VCaP (cell line): ENCODE data around the gene ELMO2.
"Not testable (repeated sequence)": the region's sequence is repeated elsewhere in the genome, so short reads cannot be mapped to it uniquely, and the experiment has no call there.

ENCODE experiments used
- H3K27ac ChIP-seq: fragments of 450-650 bp; 2 replicates; pipeline ENCODE4 v1.5.1; 2017
- CTCF ChIP-seq: fragments of 450-650 bp; conservative IDR thresholded peaks from 2 replicates; pipeline ENCODE4 v1.5.1; 2017; ENCODE audit warnings: mild to moderate bottlenecking, moderate library complexity

ELMO2 gene

DNA sequence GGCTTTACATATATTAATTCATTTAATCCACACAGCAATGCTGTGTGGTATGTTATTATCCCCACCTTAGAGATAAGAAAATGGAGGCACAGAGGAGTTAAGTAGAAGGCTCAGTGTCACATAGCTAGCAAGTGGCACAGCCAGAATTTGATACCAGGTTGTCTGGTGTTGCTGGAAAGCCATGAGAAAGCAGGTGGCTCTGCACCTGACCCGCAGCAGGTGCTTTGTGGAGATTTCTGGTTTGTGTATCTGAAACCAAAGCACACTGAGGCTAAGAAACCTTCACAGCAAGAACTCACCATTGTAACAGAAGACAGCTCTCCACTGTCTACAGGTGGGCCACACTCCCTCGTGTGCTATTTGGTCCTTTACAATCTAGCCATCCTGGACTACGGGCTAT is 7.5 kb downstream of the ELMO2 start:
- H3K27ac ChIP-seq: peak overlapping the region; percentile 99
- no peak for TF ChIP-seq CTCF

GRCh38 chr20:46396052-46396740 is 10.2 kb downstream of the ELMO2 start:
- TF ChIP-seq CTCF: no peak
- H3K27ac ChIP-seq: peak overlapping the region; percentile 99; the same call in 1 of the 2 replicates

GRCh38 chr20:46394872-46395760 is 11.3 kb downstream of the ELMO2 start:
- no peak for TF ChIP-seq CTCF
- H3K27ac ChIP-seq: no peak overlapping the region

DNA sequence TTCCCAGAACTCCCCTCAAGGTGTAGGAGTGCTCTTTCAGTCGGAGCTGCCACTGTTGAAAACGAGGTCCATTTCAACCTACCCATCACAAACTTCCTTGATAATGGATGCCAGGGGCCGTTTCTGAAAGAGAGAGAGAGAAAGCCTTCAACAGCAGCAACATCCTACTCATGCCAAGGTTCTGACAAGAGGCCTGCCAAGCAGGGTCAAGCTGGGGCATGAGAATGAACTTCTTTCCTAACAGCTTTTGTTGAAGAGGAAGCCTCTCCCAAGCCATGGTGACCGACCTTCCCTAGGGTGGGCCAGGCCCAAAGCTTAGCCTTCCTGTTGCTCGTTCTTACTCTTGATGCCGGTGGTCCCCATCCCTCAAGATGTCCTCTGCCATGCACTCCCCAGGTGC is 12.4 kb downstream of the ELMO2 start:
- no peak overlapping the region for H3K27ac ChIP-seq
- TF ChIP-seq CTCF: no peak

- no peak overlapping the region for H3K27ac ChIP-seq
- TF ChIP-seq CTCF: no peak
Measured at GRCh38 chr20:46388937-46389336, 17.5 kb downstream of the ELMO2 start.

- H3K27ac ChIP-seq: no peak overlapping the region
- no peak for TF ChIP-seq CTCF
Measured at GRCh38 chr20:46388201-46388836, 18.1 kb downstream of the ELMO2 start.

DNA sequence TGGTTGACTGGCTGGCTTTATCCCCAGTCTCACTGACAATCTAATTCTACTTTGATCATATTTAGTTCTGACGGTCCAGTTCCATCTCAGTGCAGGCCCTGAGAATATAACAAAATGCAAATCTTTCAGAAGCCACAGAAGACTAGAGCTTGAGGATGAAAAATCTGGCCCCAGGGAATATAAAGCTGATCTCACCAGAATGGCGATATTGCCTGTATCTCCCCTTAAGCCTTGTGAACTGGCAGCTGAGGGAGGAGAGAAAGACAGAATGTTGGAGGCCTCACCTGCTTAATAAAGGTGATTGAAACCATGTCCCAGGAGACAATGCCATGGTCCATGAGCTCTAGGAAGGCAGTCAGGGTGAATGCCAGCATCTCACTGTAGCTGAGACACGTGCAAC is 19.4 kb downstream of the ELMO2 start:
- H3K27ac ChIP-seq: not testable (repeated sequence)
